GM21360 (cell line): ENCODE results near the gene EMILIN3.

Source experiments
- ATAC-seq: cut with Tn5 transposase; IDR thresholded peaks from one replicate; pipeline ENCODE4 v1.9.1; 2021; ENCODE audit warnings: mild to moderate bottlenecking, moderate library complexity; ENCODE audit not compliant: unreplicated experiment

The EMILIN3 gene

GRCh38 chr20:41366546-41367392, at the start of gene EMILIN3:
TSS of gene EMILIN3 (minus strand) at chr20:41366818. CDS start at chr20:41366634, 184 bp downstream.
- ATAC-seq = no peak

DNA sequence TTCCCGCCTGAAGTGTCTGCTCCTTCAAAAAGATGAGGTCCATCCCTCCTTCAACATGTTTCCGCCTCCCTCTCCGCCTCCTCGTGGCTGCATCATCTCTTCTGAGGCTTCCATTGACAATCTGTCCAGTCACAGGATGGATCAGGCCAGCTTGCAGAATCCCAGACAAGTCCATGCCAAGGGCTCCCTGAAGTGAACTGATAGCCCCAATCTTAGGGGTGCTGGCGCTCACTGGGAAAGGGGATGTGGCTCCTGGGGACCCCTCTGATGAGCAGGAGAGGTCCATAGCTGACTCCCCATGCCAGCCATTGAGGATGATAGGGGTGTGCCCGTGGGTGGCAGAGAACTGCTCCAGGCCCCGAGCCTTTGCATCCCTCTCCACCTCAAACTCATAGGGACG, 48.6 kb upstream of the EMILIN3 start:
- no peak for ATAC-seq

- ATAC-seq = no peak
Measured at GRCh38 chr20:41413169-41413568, 46.6 kb upstream of the EMILIN3 start.

- no peak for ATAC-seq
Measured at GRCh38 chr20:41412324-41413120, 45.9 kb upstream of the EMILIN3 start.

DNA sequence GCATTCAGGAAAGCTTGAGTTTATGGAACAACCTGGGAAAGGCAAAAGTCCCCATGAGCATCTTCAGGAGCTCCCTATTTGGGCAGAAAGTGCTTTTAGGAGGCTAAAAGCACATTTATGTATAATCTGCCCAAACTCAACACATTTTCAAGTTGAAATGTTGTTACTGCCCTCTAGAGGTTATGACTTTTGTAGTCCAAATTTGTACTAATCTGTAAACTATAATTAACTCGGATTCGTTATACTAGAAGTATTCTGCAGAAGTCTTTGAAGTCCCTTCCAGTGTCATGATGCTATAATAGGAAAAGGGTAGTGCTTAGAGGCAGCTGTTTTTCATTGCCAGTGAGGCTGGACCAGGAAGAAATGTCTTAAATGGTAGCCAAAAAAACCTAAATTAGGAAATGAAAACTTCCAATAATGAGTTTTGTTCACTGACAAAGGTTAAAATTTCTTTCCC, 44.8 kb upstream of the EMILIN3 start:
- no peak for ATAC-seq

DNA sequence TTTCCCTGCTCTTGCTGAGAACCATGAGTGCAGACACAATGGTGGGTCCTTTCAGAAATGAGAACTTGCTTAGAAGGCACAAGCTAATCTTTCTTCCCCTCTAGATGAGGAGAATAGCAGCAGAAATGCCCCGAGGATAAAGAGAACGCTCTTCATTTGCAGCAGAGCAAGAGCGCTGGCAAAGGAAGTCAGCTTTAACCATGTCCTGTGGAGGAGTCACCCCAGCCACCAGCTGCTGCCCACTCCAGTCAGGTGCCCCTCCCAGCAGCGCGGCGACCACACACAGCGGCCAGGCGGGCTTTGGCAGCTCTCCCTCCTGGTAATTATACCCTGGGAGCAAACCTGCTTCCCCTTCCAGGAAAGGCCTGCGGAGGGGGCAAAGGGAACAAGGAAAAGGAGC, 42.4 kb upstream of the EMILIN3 start:
- ATAC-seq = no peak

DNA sequence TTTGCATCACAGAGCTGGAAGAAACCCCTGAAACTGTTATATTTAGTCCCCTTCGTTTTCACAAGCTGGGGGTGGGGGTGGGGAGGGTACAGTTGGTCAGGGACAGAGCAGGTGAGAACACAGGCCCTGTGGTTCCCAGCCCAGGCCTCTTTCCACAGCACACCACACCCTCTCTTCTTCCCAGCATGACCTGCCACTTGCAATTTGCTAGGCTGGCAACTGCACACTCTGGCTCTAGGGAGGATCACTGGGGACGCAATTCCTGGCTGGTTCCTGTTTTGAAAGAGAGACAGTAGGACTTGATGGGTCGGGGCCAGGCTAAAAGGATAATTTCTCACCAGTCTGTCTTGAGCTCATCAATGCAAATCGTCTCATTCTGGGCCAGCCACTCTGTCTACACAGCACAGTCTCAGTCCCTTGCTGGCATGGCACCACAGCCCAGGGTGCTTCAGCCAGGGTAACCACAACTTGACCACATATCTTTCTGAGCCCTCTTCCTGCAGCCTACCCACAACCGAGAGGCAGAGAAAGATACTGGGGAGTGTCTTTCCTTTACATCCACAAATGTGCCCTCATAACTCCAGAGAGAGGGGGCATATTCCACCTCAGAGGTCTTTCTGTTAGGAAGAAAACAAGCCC, 41.7 kb upstream of the EMILIN3 start:
- no peak for ATAC-seq

- no peak for ATAC-seq
Measured at GRCh38 chr20:41407607-41408006, 41.0 kb upstream of the EMILIN3 start.

GRCh38 chr20:41406896-41407444, 40.4 kb upstream of the EMILIN3 start:
- ATAC-seq = no peak

DNA sequence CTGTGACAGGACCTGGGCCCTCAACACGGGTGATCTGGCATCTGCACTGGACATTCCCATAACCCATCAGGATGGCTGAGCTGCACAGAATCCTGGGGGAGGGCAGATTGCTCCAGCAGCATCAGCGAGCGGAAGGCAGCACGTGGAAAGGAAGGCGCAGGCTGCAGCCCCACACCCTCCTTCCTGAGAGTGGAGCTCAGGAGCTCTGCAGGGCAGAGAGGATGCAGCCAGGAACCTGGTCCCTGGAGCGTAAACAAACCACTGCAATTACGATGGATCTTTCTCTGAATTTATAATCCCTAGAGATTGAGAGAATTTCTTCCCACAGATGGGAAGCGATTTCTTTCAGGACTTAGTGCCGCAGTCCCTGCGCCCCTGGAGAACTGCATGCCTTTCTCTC, 39.7 kb upstream of the EMILIN3 start:
- ATAC-seq = no peak

- no peak for ATAC-seq
Measured at GRCh38 chr20:41405436-41405835, 38.8 kb upstream of the EMILIN3 start.

DNA sequence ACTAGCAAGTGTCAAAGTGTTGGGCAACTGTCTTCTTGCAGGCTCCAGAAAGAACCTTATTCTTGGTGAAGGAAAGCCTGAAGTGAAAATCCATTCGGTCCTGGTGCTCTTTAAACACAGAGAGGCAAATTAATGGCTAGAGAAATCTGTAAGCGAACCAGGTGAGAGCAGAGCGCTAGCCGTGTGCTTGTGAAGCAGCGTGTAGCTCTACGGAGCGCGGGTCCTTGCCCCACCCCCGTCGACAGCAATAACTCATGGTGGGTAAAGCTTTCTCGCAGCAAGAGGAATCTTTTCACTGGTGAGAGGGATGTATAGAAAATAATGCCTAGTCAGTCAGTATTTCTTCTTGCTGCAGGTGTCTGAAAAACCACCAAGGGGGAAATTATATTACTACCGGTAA, 37.0 kb upstream of the EMILIN3 start:
- no peak for ATAC-seq

- ATAC-seq = no peak
Measured at GRCh38 chr20:41398408-41398807, 31.8 kb upstream of the EMILIN3 start.

GRCh38 chr20:41395667-41396664, 29.3 kb upstream of the EMILIN3 start:
- ATAC-seq = no peak

DNA sequence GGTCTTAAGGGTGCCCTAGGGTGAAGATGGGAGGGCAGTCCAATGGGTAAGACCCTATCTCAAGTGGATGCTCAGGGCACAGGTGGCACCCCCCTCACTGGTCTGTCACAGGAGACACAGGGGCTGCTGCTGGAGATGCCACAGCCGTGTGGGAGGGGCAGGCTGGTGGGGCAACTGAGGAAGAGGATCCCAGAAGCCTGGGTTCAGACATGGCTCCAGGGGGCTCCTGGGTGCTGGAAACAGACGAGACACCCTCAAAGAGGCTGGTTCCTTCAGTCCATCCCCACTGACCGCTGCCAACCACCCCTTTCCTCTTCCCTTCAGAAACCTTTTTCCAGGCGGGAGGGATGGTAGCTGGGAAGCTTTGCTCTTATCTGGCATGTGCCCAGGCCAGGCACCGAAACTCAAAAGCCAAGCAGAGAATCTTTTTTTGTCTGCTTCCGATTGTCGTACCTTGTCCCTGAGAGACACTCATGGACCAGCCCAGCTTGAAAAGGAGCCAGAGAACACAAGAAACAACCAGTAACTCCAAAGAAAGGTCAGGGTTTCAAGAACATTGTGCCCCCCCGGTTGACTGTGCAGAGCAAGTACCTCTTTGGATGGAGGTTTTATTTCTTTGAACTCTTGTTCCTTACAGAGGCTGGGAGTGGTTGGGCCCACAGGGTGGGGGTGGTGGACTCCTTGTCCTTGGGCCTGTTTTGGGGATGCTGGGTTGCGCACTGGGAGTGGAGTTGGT, 28.5 kb upstream of the EMILIN3 start:
- no peak for ATAC-seq

GRCh38 chr20:41394081-41394480, 27.5 kb upstream of the EMILIN3 start:
- ATAC-seq = no peak

- no peak for ATAC-seq
Measured at GRCh38 chr20:41393705-41394066, 27.1 kb upstream of the EMILIN3 start.

GRCh38 chr20:41392871-41393704, 26.5 kb upstream of the EMILIN3 start:
- no peak for ATAC-seq
